Measurements from ENCODE around the gene ARHGAP19.
"Not testable (repeated sequence)": the region's sequence is repeated elsewhere in the genome, so short reads cannot be mapped to it uniquely, and the experiment has no call there.

Gene ARHGAP19

DNA sequence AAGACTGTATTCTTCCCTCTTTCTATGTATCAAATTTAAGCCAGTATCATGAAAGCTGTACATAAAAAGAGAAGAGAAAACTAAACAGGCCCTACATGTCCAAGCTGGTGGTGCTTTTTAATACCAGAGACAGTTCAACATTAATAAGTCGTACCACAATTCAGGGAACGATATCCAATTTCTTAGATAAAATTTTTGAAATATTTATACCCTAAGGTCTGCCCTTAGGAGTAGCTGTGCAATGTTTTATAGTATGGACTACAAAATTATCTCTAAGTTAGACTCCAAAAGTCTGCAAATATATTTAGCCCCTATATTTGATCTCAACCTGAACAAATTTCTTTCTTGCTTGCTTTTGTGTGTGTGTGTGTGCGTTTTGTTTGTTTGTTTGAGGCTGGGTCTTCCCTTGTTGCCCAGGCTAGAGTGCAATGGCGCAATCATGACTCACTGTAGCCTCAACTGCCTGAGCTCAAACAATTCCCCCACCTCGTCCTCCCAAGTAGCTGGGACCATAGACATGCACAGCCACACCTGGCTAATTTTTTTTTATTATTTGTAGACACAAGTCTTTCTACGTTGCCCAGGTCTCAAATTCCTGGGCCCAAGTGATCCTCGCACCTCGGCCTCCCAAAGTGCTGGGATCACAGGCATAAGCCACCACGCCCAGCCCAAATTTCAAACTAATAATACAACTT lies 13.2 kb downstream of the ARHGAP19 start:
- no peak for DNase-seq

DNA sequence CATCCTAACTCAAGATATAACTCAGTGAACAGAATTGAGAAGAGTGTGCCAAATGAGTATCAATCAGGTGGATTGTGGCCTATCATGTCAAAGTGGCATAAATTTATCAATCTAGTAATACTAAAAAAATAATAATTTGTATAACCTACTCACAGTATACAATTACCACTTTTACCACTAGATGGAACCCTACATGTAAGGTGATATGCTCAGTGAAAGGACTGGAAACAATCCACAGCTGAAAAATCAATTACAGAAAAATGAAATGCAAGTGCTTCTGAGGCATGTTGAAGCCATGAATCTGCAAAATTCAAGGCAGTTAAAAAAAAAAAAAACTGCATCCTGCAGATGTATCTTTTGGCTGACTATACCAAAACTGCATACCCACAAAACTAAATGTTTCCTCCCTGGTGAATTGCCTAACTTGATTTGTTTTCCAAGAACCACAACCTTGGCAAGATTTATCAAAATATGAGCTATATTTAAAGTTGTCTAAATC lies 13.9 kb downstream of the ARHGAP19 start:
- DNase-seq = peak in 1 of 2 experiments; percentile 35

DNA sequence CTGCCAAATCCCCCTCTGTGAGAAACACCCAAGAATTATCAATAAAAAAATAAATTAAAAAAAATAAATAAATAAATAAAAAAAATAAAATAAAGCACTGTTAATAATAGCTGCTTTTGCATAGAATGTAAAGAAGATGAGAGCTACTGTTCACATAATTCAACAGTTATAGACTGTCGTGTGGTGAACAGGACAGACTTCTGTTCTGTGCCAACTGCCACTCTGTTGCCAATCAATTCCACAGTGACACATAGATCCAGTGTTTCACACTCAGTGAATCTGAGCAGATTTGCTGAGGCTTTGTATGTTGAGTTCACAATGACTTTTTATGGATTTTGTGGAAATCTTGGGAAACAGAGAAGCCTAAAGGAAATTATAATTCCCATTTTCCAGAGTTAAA lies 14.9 kb downstream of the ARHGAP19 start:
- DNase-seq = no peak

GRCh38 chr10:97274828-97275227 lies 17.6 kb downstream of the ARHGAP19 start:
- DNase-seq = no peak

- DNase-seq = no peak
Observed at GRCh38 chr10:97273700-97274099, 18.7 kb downstream of the ARHGAP19 start.

DNA sequence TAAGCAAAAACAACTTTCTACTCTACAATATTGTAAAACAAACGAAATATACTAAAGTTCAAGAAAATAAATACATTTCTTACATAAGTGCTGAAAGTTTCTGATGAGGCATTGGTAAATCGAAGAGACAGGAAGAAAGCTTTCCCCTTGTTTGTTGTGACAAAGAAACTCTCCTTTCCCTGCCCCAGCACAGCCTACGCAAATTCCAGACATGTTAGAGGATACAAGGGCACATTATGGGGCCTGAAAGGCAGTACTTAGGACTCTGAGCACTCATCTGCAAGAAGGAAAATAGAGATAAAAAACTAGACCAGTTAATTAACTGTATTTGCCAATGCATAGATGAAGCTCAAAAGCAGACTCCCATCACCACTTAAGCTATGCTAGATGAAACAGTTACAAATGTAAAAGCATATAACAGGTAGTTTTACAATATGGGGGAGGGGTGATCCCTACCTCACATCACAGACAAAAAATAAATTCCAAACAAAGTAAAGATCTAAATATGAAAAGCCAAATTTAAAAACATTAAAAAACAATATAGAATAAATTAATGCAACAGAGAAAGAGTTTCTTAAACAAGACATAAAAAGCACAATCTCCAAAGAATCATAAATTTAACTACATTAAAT lies 21.8 kb downstream of the ARHGAP19 start:
- no peak for DNase-seq

DNA sequence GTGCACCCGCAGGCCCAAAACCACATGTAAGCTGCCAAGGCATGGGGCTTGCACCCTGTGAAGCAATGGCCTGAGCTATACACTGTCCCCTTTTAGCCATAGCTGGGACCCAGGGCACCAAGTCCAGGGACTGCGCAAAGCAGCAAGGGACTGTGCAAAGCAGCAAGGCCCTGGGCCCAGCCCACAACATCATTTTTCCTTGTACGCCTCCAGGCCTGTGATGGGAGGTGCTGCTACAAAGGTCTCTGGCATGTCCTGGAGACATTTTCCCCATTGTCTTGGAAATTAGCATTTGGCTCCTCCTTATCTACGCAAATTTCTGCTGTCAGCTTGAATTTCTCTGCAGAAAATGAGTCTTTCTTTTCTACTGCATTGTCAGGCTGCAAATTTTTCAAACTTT lies 24.8 kb downstream of the ARHGAP19 start:
- no peak for DNase-seq

DNA sequence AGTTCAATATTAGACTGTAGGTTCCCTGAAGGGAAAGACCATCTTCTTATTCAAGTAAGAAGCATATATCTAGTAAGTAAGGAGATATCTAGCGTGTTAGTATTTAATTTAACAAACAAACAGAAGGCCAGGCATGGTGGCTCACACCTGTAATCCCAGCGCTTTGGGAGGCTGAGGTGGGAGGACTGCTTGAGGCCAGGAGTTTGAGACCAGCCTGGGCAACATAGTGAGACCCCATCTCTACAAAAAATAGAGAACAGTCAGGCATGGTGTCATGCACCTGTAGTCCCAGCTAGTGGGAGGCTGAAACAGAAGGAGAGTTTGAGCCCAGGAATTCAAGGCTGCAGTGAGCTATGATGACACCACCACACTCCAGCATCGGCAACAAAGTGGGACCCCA lies 27.3 kb downstream of the ARHGAP19 start:
- DNase-seq = not testable (repeated sequence)

DNA sequence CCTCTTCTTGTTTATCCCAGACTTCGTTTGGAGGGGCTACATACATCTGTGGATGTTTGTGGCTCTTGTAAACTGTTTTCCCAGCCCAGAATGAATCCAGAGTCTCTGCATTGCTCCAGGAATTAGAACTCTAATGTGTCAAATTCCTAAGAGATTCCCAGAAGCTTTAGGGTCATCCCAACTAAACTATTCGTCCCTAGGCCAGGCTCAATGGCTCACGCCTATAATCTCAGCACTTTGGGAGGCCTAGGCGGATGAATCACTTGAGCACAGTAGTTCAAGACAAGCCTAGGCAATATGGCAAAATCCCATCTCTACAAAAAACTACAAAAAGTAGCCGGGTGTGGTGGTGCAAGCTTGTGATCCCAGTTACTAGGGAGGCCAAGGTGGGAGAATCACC lies 28.5 kb downstream of the ARHGAP19 start:
- no peak for DNase-seq

- no peak for DNase-seq
Observed at GRCh38 chr10:97261656-97262055, 30.8 kb downstream of the ARHGAP19 start.

- DNase-seq = no peak
Observed at GRCh38 chr10:97261183-97261582, 31.3 kb downstream of the ARHGAP19 start.

DNA sequence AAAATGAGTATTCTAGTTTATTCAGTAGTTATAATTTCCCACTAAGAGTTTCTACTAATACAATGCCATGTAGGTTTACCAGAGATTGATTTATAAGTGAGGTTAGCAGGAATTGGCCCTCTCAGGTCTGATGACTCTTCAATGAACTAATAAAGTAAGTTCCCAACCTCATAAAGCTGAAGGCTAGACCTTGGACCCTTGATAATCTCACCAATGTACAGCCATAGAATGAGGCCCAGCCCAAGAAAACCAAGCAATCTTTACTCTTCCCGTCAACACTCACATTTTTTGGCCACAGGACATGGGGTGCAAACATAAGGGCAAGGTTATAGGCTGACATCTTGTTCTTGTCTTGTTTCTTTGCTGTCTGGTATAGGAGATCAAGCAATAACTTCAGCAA lies 33.3 kb downstream of the ARHGAP19 start:
- no peak for DNase-seq

- DNase-seq = no peak
Observed at GRCh38 chr10:97256356-97256755, 36.1 kb downstream of the ARHGAP19 start.

GRCh38 chr10:97255512-97256293 lies 36.7 kb downstream of the ARHGAP19 start:
- no peak for DNase-seq

DNA sequence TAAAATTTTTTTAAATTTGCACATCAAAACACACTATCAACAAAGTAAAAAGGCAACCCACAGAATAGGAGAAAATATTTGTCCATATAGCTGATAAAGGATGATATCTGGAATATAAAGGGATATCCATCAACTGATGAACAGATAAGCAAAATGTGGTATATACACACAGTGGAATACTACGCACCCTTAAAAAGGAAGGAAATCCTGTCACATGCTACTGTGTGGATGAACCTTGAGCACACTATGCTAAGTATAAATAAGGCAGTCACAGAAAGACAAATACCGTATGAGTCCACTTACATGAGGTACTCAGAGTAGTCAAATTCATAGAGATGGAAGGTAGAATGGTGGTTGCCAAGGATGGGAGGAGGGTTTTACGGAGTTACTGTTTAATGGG lies 37.7 kb downstream of the ARHGAP19 start:
- no peak for DNase-seq

- DNase-seq = no peak
Observed at GRCh38 chr10:97250952-97251351, 41.5 kb downstream of the ARHGAP19 start.

- no peak for DNase-seq
Observed at GRCh38 chr10:97243836-97244235, 48.6 kb downstream of the ARHGAP19 start.

GRCh38 chr10:97238855-97239254 lies 53.6 kb downstream of the ARHGAP19 start:
- DNase-seq = no peak

DNA sequence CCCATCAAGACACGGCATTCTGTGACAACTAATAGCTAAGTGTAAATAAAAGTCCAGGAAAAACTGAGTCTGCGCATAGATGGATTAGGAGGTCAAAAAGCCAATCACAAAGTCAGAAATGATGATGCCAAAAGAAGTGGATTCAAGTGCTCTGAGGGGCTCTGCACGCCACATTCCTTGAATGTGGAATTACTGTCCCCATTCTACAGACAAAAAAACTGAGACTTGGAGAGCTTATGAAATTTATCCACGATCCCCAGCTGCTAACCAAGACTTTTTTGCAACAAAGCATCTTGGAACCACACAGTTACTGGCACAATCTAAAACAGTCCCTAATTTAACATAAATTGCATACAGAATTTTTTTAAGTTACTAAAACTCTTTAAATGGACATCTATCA lies 57.1 kb downstream of the ARHGAP19 start:
- DNase-seq = no peak

- peak in 1 of 2 experiments; percentile 32 for DNase-seq
Observed at GRCh38 chr10:97234400-97234799, 58.0 kb downstream of the ARHGAP19 start.

DNA sequence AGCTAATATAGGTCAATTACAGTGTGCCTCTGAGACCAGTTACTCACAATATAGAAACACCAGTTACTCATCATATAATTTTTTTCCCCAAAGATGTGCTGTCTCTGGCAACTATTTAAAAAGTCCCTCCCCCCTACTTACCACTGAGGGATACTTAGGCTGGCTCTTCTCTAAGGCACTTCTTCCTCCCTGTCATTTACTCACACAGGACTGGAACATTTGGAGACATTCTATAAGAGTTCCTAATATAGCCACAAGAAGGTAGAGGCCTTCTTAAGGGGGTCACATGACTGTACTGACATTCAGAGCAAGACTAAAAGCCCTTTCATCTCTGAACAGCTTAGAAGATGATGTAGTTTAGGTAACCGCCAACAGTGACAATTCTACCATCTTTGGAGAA lies 62.3 kb downstream of the ARHGAP19 start:
- DNase-seq = no peak

GRCh38 chr10:97229322-97230015 lies 63.0 kb downstream of the ARHGAP19 start:
- no peak for DNase-seq

DNA sequence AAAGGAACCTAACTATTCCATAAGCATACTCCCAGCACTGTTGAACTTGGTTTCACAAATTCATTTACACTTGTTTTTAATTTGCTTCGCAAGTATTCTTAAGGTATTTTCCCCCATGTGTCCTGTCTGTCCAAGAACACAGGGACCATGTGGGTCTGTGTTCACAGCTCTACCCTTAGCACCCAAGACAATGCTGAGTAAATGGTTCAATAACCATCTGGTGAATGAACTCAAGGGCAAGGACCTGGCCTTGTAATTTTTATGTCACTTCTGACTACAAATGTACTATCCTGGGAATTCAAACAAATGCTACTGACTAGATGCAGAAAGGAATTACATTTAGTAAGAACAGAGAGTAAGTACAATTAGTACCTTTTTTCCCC lies 63.7 kb downstream of the ARHGAP19 start:
- no peak for DNase-seq
